Esophagus muscularis mucosa (tissue), 4 donors: ENCODE measurements around the gene TBC1D10B. TPM values are rescaled to one million over a fixed set of nuclear protein-coding genes. Genes with fewer than 3 reads are reported as not detected.

Experiments used
- DNase-seq: peaks from one replicate; pipeline ENCODE4 v3.0.0-alpha.2; 2017; ENCODE audit errors: extremely low spot score
- H3K27ac ChIP-seq, 4 donors: fragments of 200-600 bp; sonication (generic); replicated peaks in 1 of 4; 1 replicate in 3 of 4; 2 replicates in 1 of 4; pipeline ENCODE4 v1.5.1; 2016 to 2019; ENCODE audit warnings: mild to moderate bottlenecking in 1 of 4
- H3K27me3 ChIP-seq, 4 donors: fragments of 200-600 bp; sonication (generic); one replicate each; pipeline versions ENCODE4 v1.5.1 to v1.6.0; 2016 to 2019
- H3K36me3 ChIP-seq, 4 donors: fragments of 200-600 bp; sonication (generic); one replicate each; pipeline ENCODE4 v1.5.1; 2016 to 2019
- H3K4me1 ChIP-seq, 4 donors: fragments of 200-600 bp; sonication (generic); one replicate each; pipeline ENCODE4 v1.5.1; 2016 to 2019
- H3K4me3 ChIP-seq, 4 donors: fragments of 200-600 bp; sonication (generic); 1 replicate in 2 of 4; 2 replicates in 2 of 4; pipeline ENCODE4 v1.5.1; 2016 to 2019; ENCODE audit warnings: mild to moderate bottlenecking in 4 of 4, moderate library complexity in 1 of 4
- H3K9me3 ChIP-seq, 4 donors: fragments of 200-600 bp; sonication (generic); 1 replicate in 3 of 4; 2 replicates in 1 of 4; pipeline ENCODE4 v1.5.1; 2016 to 2019
- EP300 ChIP-seq: sonication (generic); formaldehyde crosslinking; IDR thresholded peaks from one replicate; pipeline ENCODE4 v1.6.1; 2017; ENCODE audit warnings: antibody characterized with exemption
- POLR2A ChIP-seq: fragments of 450-650 bp; IDR thresholded peaks from one replicate; pipeline ENCODE4 v1.6.1; 2017; ENCODE audit warnings: antibody characterized with exemption, moderate library complexity, mild to moderate bottlenecking, low read depth
- POLR2AphosphoS5 ChIP-seq, 2 donors: sonication (generic); formaldehyde crosslinking; IDR thresholded peaks; one replicate each; pipeline ENCODE4 v1.6.1; 2017; ENCODE audit warnings: antibody characterized with exemption in 2 of 2
- whole genome bisulfite sequencing: methylation state at CpG from one replicate; pipeline ENCODE4 v1.1.5; 2018; 5-methylcytosine and 5-hydroxymethylcytosine counted together
- intact Hi-C: fragments of 100-400 bp; cut with DNase I; formaldehyde crosslinking; loops from one replicate; pipeline ENCODE4 v1.15.1; 2023
- total RNA-seq, 4 donors: library from RNA; depleted of rRNA; stranded (reverse); fragments of >200 nt; gene quantifications; one replicate each; pipeline versions ENCODE4 v1.1.0 to v1.2.1, GENCODE V29; 2016
- TF ChIP-seq, protein P1 (sequence below), 3 experiments: fragments of 200-600 bp in 2 of 3; fragments of 450-650 bp in 1 of 3; sonication (generic) in 2 of 3; IDR thresholded peaks; one replicate each; pipeline ENCODE4 v1.5.1; 2017 to 2019; ENCODE audit warnings: antibody characterized with exemption in 3 of 3, mild to moderate bottlenecking in 2 of 3, moderate library complexity in 1 of 3

TBC1D10B gene
- total RNA-seq, 4 donors from 2014 or later = 21.2 to 41.5 (median 29.4) TPM

GRCh38 chr16:30382111-30382881, 12.0 kb upstream of the TBC1D10B start, which contains the start of gene SEPTIN1:
TSS of gene SEPTIN1 (minus strand) at chr16:30382561. CDS start at chr16:30382542, 19 bp downstream.
- no peaks in the 10 kb centered on the region for H3K27me3 ChIP-seq
- 71% methylated on average over 7 of the region's 12 CpGs for WGBS
- intact Hi-C loops = no loop called here
- no peak for DNase-seq
- H3K27ac ChIP-seq = peak within 1 kb of the TSS in 1 of 4 donors; percentile 8
- TF ChIP-seq, protein P1, sequence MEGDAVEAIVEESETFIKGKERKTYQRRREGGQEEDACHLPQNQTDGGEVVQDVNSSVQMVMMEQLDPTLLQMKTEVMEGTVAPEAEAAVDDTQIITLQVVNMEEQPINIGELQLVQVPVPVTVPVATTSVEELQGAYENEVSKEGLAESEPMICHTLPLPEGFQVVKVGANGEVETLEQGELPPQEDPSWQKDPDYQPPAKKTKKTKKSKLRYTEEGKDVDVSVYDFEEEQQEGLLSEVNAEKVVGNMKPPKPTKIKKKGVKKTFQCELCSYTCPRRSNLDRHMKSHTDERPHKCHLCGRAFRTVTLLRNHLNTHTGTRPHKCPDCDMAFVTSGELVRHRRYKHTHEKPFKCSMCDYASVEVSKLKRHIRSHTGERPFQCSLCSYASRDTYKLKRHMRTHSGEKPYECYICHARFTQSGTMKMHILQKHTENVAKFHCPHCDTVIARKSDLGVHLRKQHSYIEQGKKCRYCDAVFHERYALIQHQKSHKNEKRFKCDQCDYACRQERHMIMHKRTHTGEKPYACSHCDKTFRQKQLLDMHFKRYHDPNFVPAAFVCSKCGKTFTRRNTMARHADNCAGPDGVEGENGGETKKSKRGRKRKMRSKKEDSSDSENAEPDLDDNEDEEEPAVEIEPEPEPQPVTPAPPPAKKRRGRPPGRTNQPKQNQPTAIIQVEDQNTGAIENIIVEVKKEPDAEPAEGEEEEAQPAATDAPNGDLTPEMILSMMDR (IDR thresholded peaks at IDR 0.05) = no peak
- TF ChIP-seq POLR2AphosphoS5 (IDR thresholded peaks at IDR 0.05) (no peak), POLR2A (no peak), EP300 (no peak)
- H3K9me3 ChIP-seq = no peaks in the 10 kb centered on the region
- H3K4me1 ChIP-seq = peaks cover 7 to 24% (median 21%) of the 10 kb centered on the region in 4 donors
- no peak within 1 kb of the TSS for H3K4me3 ChIP-seq
- H3K36me3 ChIP-seq = no peaks in the 10 kb centered on the region

- H3K27ac ChIP-seq = peak overlapping the region in 1 of 4 donors; percentile 8
- DNase-seq = no peak
- no peaks in the 10 kb centered on the region for H3K36me3 ChIP-seq
- no peak overlapping the region for H3K4me3 ChIP-seq
- no peaks in the 10 kb centered on the region for H3K9me3 ChIP-seq
- TF ChIP-seq, protein P1 (IDR thresholded peaks at IDR 0.05) = no peak
- TF ChIP-seq EP300 (no peak), POLR2A (no peak), POLR2AphosphoS5 (IDR thresholded peaks at IDR 0.05) (no peak)
- intact Hi-C loops = no loop called here
- 84% methylated on average over 13 of the region's 13 CpGs for WGBS
- H3K27me3 ChIP-seq = no peaks in the 10 kb centered on the region
- peaks cover 13 to 29% (median 28%) of the 10 kb centered on the region in 4 donors for H3K4me1 ChIP-seq
Observed at GRCh38 chr16:30381291-30382041, 11.2 kb upstream of the TBC1D10B start.

GRCh38 chr16:30380803-30381208, 10.5 kb upstream of the TBC1D10B start:
- peak overlapping the region in 1 of 4 donors; percentile 8 for H3K27ac ChIP-seq
- no peaks in the 10 kb centered on the region for H3K36me3 ChIP-seq
- WGBS = 84% methylated on average over 6 of the region's 6 CpGs
- intact Hi-C loops = no loop called here
- no peak for TF ChIP-seq POLR2A
- TF ChIP-seq, protein P1 (IDR thresholded peaks at IDR 0.05) = no peak
- TF ChIP-seq POLR2AphosphoS5 (IDR thresholded peaks at IDR 0.05) = no peak
- TF ChIP-seq EP300 = no peak
- no peak for DNase-seq
- H3K9me3 ChIP-seq = no peaks in the 10 kb centered on the region
- H3K4me3 ChIP-seq = no peak overlapping the region
- H3K27me3 ChIP-seq = no peaks in the 10 kb centered on the region
- peaks cover 13 to 29% (median 28%) of the 10 kb centered on the region in 4 donors for H3K4me1 ChIP-seq

GRCh38 chr16:30380072-30380802, 9.9 kb upstream of the TBC1D10B start:
- Histone ChIP-seq H3K9me3 (no peaks in the 10 kb centered on the region), H3K27ac (no peak overlapping the region), H3K4me3 (no peak overlapping the region), H3K4me1 (peaks cover 13 to 29% (median 28%) of the 10 kb centered on the region in 4 donors), H3K27me3 (no peaks in the 10 kb centered on the region), H3K36me3 (no peaks in the 10 kb centered on the region)
- no peak for TF ChIP-seq POLR2AphosphoS5 (IDR thresholded peaks at IDR 0.05)
- TF ChIP-seq, protein P1 (IDR thresholded peaks at IDR 0.05) = no peak
- TF ChIP-seq POLR2A = no peak
- TF ChIP-seq EP300 = no peak
- intact Hi-C loops = no loop called here
- DNase-seq = no peak
- whole genome bisulfite sequencing = 83% methylated on average over 3 of the region's 4 CpGs
